Measurements from ENCODE around the gene NLRC3.
"Not testable (repeated sequence)": the region's sequence is repeated elsewhere in the genome, so short reads cannot be mapped to it uniquely, and the experiment has no call there.

NLRC3 gene

GRCh38 chr16:3511286-3512180 is 65.7 kb downstream of the NLRC3 start:
- no peak for DNase-seq

GRCh38 chr16:3510416-3510815 is 66.8 kb downstream of the NLRC3 start:
- no peak for DNase-seq

- DNase-seq = peak; percentile 52 to 65
Measured at GRCh38 chr16:3509470-3509928, 67.7 kb downstream of the NLRC3 start.

GRCh38 chr16:3508736-3509135 is 68.5 kb downstream of the NLRC3 start:
- peak in 1 of 2 donors; percentile 16 for DNase-seq

GRCh38 chr16:3503523-3503922 is 73.7 kb downstream of the NLRC3 start:
- peak; percentile 50 to 63 for DNase-seq

- DNase-seq = no peak
Measured at GRCh38 chr16:3501783-3502400, 75.3 kb downstream of the NLRC3 start.

- DNase-seq = not testable (repeated sequence)
Measured at GRCh38 chr16:3501412-3501761, 75.8 kb downstream of the NLRC3 start.

GRCh38 chr16:3498988-3499387 is 78.2 kb downstream of the NLRC3 start:
- no peak for DNase-seq

GRCh38 chr16:3497771-3498170 is 79.4 kb downstream of the NLRC3 start:
- DNase-seq = no peak

GRCh38 chr16:3496386-3496785 is 80.8 kb downstream of the NLRC3 start:
- no peak for DNase-seq

GRCh38 chr16:3495176-3495575 is 82.0 kb downstream of the NLRC3 start, which contains the start of gene C16orf90:
Gene C16orf90, minus strand, starts transcription at chr16:3495489. Its CDS starts 68 bp downstream, at chr16:3495421.
- no peak for DNase-seq

GRCh38 chr16:3494386-3494973 is 82.7 kb downstream of the NLRC3 start:
- DNase-seq = no peak

GRCh38 chr16:3492356-3492755 is 84.8 kb downstream of the NLRC3 start:
- DNase-seq = no peak

- no peak for DNase-seq
Measured at GRCh38 chr16:3490911-3491629, 86.1 kb downstream of the NLRC3 start.
